Neural progenitor cell (in vitro differentiated cells): ENCODE data around the gene RAI1.

Experiments used
- EZH2phosphoT487 ChIP-seq: fragments of 200-600 bp; sonication (generic); IDR thresholded peaks from 2 replicates; pipeline ENCODE4 v1.6.1; 2017; ENCODE audit warnings: antibody characterized with exemption
- TF ChIP-seq, protein P1 (sequence below): fragments of 200-600 bp; sonication (generic); IDR thresholded peaks from 2 replicates; pipeline ENCODE4 v1.5.1; 2017; ENCODE audit warnings: antibody characterized with exemption, mild to moderate bottlenecking

DNA sequence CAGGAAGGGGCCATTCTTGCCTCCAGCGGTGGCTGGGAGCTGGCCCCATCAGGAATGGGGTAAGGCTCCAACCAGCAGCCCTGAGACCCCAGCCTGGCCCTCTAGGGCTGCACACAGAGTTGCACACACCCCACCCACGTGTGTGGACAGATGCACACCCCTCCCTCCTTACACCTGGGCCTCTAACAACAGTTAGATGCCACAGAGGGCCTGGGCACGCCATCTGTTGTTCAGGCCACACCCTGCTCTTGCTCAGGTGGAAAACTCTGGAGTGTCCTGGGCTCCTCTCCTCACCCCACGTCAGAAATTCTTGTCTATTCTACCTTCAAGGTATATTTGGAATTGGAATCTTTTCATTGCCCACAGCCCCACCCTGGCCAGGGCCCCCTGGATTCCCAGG is 13.3 kb upstream of the RAI1 start:
- TF ChIP-seq, protein P1, sequence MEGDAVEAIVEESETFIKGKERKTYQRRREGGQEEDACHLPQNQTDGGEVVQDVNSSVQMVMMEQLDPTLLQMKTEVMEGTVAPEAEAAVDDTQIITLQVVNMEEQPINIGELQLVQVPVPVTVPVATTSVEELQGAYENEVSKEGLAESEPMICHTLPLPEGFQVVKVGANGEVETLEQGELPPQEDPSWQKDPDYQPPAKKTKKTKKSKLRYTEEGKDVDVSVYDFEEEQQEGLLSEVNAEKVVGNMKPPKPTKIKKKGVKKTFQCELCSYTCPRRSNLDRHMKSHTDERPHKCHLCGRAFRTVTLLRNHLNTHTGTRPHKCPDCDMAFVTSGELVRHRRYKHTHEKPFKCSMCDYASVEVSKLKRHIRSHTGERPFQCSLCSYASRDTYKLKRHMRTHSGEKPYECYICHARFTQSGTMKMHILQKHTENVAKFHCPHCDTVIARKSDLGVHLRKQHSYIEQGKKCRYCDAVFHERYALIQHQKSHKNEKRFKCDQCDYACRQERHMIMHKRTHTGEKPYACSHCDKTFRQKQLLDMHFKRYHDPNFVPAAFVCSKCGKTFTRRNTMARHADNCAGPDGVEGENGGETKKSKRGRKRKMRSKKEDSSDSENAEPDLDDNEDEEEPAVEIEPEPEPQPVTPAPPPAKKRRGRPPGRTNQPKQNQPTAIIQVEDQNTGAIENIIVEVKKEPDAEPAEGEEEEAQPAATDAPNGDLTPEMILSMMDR: no peak
- TF ChIP-seq EZH2phosphoT487: no peak
